Activated CD4-positive, alpha-beta T cell treated with anti-CD3 and anti-CD28 coated beads for 24 hours (primary cell): ENCODE measurements around the gene SLTM.
"Not testable (repeated sequence)": the region's sequence is repeated elsewhere in the genome, so short reads cannot be mapped to it uniquely, and the experiment has no call there.

ENCODE experiments used
- DNase-seq, 2 donors: peaks; one replicate each; pipeline ENCODE4 v3.0.0-alpha.2; 2020; ENCODE audit warnings: low read depth in 2 of 2

The SLTM gene

DNA sequence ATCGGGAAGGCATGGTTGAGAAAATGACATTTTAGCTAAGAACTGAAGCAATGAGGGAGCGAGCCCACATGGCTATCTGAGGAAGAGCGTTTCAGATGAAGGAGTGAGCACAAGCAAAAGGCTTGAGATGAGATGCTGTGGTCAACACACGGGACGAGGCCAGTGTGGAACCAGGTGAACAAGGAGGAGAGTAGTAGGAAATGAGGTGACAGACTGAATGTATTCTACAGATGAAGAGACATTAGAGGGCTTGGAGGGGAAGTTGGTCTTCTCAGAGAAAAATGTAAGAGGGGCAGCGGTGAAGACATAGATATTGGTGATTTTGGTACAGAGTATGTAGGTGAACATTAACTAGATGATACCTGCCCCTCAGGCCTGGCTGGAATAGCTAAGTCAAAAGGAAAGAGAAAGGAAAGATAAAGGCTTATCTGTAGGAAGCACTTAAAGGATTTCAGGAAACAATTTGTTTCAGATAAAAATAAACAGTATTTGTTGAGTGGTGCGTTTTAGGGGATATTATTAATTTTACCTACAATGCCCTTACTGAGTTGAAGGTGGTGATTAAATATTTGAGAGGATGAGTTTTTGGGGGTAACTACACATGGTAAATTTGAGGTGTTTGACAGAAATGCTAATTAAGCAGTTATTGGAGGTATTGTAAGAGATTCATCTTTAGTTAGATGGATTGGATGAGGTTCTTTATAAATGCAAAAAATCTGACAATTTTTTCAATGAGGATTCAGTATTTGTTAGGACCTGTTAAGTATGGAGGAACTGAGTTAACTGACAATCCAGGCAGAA lies 57.0 kb downstream of the SLTM start:
- DNase-seq = no peak

DNA sequence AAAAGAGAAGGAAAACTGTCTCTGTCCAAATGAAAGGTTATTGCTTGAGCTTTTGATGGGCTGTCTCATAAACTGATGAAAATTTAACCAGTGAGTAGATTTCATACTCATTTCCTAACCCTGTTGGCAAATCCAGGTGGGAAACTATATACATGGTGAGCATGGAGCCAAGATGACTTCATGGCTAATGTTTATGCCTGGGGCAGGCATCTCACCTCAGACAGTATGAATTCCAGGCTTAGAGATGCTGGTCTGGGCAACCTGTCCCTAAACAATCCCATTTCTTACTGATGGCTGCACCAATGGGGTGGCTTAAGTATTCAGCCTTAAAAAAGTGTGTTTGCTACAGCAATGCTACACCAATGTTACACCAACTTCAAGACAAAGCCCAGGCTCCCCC lies 58.1 kb downstream of the SLTM start:
- no peak for DNase-seq

DNA sequence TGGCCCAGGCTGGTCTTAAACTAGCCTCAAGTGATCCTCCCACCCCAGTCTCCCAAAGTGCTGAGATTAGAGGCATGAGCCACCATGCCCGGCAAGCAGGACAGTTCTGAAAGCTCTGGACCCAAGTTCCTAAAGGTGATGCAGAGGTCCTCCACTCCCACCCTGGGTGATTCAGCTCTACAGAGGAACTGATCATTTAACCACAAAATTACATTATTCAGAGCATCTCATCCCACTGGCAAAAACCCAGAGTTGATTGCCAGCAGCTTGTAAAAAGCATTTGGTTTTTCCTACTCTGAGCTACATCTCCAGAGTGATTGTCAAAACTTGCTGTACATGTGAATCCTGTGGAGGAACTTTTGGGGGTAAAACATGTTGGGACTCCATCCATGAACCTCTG lies 60.2 kb downstream of the SLTM start:
- no peak for DNase-seq

DNA sequence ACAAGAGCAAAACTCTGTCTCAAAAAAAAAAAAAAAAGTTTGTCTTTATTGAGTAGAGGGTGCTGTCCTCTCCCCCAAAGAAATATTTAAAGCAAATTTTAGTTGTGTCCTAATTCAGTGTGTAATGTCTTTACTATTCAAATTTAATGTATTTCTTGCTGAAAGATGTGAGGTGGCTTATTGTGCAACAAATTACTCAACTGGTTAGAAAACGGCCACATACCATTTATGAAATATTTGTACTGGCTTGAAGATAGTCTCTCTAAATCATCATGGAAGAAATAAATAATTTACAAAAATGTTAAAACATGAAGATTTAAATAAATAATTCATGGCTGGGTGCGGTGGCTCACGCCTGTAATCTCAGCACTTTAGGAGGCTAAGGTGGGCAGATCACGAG lies 63.0 kb downstream of the SLTM start:
- no peak for DNase-seq

DNA sequence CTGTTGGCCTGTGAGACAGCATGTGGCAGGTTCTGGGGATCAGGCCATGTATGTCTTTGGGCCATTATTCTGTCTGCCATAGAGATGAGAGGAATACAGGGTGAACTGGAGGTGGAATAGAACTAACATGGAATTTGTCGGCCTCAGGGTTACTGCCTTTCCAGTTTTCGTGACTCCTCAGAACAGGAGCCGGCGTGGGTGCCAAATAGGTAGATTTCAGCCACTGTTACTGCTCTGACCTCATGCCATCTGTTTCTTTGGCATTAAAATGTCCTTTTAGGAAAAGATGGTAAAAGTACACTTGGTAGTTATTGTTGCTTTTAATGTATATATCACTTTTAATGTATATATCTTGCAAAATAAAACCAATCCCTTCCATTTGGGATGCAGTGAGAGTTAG lies 65.6 kb downstream of the SLTM start:
- no peak for DNase-seq

DNA sequence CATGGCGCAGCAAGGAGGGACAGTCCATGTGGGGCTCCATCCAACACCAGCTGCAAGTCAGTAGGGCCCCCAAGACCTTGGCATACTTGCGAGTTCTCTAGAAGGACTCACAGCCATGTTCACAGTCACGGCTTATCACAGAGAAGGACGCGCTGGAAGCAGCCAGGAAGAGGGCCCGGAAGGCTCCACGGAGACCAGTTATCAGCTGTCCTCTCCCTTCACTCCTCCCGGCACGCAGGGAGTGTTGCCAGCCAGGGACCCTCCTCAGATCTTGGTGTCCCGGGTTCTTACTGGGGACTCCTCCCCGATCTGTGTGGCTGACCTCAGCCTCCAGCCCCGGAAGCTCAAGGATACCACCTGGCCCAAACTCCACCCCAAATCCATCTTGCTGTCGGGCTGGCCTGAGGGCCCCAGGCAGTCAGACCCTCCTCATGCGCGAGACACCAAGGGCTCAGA lies 68.0 kb downstream of the SLTM start:
- DNase-seq = no peak

DNA sequence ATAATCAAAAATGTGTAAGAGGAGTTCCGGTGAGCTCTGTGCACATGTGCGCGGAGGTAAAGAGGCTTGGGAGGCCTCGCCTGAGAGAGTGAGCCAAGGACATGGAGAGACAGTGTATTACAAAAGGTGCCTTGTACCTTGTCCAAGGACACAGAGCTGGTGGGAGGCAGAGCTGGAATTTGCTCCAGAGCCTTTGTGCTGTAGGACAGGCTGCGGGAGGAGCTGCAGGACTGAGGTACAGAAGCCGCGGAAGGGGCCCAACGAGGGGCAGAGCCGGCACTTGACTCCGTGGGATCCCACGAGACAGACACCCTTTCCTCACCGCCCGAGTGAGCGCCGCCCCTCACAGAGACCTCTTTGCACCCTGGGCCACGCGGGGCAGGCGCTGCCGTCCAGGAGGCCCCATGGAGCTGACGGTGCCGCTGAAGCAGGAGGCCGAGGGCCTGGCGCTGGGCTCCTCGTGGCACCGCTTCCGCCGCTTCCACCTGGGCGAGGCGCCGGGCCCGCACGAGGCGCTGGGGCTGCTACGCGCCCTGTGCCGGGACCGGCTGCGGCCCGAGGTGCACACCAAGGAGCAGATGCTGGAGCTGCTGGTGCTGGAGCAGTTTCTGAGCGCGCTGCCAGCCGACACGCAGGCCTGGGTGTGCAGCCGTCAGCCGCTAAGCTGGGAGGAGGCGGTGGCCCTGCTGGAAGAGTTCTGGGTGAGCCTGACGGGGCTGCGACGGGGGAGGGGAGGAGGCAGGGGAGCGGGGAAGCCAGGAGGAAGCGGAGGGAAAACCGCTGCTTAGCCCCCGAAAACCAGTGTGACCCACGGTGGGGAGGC lies 68.7 kb downstream of the SLTM start:
- no peak for DNase-seq

DNA sequence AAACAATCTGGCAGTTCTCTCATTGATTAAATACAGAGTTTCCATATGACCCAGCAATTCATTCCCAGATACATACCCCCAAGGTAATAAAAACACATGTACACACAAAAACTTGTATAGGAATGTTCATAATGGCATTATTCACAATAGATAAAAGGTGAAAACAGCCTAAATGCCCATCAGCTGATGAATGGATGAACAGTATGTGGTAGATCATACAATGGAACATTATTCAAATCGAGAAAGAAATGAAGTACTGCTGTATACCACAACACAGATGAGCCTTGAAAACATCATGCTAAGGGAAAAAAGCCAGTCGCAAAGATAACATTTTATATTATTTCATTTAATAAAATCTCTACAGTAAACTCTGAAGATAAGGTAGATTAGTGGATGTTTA lies 71.2 kb downstream of the SLTM start:
- DNase-seq = no peak

DNA sequence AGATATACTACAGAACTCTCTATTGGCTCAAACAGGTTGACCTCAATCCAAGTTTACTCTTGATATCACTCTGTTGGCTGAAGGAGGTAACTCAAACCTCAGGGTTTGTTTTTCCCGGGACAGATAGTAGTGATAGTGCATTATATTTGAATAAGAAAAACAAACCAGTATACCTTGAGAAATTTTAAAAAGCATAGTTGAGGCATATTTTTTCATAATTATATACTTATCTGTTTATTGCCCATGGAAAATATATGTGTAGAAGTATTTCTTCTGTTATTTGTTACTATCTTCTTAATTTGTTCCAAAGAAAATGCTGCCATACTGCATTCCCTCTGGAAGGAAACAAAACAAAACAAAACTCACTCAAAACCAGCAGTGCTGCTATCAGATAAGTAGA lies 76.9 kb downstream of the SLTM start:
- DNase-seq = not testable (repeated sequence)

DNA sequence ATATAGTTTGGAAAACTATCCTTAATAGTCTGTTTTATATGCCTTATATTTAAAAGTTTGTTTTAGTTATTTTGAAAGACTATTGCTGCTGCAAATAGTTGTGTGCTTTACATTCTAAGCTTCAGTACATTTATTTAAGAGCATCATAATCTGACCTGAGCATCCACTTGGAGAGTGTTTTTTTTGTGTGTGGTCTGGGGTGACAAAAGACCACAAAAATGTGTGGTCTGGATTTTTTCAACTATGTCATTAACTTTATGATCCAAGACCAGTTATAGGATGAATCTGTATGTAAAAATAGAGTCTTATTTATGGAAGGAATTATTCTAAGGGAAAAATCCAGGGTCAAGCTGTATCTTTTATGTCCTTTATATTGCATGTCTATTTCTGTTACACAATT lies 77.4 kb downstream of the SLTM start:
- no peak for DNase-seq

DNA sequence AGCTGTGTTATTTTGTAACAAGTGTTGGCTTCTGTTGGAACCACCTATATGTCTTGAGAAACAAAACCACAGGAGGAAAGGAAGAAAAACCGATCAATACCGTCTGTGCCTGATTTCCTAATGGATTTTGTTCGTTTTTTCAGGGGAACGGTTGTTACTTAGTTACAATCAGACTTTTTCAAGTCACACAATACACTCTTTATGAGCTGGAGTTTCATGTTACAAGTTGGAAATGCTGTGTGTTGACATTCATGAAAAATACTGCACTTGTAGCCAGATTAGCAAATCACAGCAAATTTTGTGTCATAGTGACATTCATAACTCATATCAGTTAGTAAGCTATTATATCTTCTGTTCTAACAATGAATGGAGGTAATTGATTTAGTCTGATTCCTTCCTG lies 78.9 kb downstream of the SLTM start:
- no peak for DNase-seq

DNA sequence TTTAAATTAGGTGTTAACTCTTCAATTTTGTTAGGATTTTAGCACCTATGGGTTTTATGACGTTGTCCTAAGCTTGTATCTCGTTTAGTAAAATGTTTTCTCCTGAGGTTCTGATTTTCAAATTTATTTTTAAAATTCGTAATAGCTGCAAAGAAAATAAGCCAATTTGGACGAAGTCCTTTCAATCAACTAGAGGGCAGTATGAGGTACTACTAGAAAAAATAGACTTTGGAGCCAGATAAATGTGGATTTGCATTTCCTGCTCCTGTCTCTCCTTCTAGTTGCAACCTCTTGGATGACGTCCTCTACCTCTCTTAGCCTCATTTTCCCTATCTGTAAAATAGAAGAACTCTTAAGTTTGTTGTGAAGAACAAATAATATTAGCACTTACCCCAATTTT lies 81.1 kb downstream of the SLTM start:
- no peak for DNase-seq

DNA sequence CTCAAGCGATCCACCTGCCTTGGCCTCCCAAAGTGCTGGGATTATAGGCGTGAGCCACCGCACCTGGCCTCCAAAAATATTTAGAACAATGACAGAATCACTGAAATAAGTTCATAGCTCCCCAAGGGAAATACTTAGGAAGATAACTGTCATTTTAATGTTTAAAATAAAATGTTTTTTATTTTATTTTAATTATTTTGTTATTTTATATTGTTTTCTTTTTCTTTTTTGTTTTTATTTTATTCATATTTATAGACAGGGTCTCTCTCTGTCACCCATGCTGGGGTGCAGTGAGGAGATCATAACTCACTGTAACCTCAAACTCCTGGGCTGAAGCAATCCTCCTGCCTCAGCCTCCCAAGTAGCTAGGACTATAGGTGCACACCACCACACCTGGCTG lies 82.3 kb downstream of the SLTM start:
- not testable (repeated sequence) for DNase-seq

DNA sequence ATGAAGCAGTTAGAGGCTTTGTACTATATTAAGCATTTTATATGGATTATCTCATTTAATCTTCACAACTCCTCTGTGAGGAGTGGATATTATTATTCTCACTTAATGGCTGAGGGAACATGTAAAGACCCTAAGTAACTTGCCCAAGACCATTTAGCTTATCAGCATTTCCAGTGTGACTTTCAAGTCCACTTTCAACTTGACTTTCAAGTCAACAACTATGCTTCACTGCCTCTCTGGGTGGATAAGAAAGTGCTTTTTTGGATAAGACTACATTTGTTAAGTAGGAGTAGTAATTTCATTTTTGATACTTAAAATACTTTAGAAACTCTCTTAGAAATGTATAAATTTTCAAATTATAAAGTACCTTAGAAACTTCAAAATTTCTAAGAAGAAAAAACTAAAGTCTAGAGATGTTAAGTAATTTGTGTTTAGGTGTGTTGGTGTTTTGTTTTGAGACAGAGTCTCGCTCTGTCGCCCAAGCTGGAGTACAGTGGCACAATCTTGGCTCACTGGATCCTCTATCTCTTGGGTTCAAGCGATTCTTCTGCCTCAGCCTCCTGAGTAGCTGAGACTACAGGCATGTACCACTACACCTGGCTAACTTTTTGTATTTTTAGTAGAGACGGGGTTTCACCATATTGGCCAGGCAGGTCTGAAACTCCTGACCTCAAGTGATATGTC lies 90.6 kb downstream of the SLTM start:
- no peak for DNase-seq

DNA sequence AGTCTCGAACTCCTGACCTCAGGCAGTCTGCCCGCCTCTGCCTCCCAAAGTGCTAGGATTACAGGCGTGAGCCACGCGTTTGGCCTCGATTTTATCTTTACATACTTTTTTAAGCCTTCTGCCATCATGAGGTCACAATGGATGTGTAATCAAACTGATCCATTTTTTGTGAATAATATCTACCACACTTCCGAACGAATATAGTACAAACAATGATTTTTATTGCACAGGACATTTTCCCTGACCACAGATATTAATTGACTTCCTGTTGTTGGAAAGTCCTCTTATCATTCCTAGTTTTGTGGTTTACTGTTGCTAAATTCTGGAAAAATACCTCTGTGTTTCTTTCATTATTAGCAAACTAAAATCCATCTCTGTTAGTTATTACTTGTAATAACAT lies 93.4 kb downstream of the SLTM start:
- no peak for DNase-seq

DNA sequence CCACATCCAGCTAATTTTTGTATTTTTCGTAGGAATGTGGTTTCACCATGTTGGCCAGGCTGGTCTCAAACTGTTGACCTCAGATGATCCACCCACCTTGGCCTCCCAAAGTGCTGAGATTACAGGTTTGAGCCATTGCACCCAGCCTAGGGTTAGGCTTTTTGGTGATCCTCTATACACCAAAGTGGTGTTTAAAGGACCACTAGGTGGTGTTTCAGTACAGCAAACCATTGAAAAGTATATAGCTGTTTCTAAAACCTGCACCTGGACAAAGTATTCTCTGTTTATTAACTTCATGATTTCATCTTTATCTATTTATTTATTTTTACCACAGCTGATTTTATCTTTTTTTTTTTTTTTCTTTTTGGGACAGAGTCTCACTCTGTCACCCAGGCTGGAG lies 94.0 kb downstream of the SLTM start:
- DNase-seq = no peak

DNA sequence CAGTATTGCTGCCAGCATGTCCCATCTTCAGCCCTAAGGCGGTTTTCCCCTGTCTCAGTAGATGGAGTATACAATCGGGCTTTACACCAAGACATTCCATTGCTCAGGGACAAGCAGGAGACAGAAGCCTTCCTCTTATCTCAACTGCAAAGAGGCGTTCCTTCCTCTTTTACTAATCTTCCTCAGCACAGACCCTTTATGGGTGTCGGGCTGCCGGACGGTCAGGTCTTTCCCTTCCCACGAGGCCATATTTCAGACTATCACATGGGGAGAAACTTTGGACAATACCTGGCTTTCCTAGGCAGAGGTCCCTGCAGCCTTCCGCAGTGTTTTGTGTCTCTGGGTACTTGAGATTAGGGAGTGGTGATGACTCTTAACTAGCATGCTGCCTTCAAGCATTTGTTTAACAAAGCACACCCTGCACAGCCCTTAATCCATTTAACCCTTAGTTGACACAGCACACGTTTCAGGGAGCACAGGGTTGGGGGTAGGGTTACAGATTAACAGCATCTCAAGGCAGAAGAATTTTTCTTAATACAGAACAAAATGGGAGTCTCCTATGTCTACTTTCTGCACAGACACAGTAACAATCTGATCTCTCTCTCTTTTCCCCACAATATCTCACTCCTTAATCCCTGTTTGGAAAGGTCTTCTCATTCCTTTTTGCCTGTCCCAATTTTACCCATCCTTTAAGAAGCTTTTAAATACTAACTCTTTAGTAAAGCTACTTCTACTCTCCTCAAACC lies 99.6 kb downstream of the SLTM start:
- DNase-seq = not testable (repeated sequence)

DNA sequence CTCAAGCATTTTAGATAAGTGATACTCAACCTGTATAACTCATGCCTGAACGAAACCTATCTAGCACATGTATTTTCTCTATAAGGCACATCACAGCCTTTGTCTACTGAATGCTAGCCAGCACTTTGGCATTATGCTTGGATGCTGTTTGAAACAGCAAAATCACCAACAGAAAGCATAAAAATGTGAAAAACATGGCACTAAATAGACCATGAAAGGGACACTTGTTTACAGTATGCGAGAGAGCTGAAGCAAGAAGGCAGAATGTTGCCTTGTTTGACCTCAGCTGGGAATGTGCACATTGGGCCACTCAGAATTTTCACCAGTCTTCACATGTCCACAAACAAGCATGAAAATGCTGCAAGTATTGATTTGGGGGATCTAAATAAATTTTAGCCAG lies 102.9 kb downstream of the SLTM start:
- DNase-seq = no peak
